HL-60 (cell line): ENCODE results near the gene ASPN.

Experiments used
- GABPA ChIP-seq: IDR thresholded peaks from 2 replicates; pipeline ENCODE4 v1.6.1; 2012; ENCODE audit warnings: low read depth
- POLR2AphosphoS5 ChIP-seq: IDR thresholded peaks from 2 replicates; pipeline ENCODE4 v1.6.1; 2012; ENCODE audit warnings: low read depth
- TF ChIP-seq, protein P1 (sequence below): IDR thresholded peaks from one replicate; pipeline ENCODE4 v1.5.1; 2011; ENCODE audit warnings: low read length, control low read depth, inconsistent platforms; ENCODE audit not compliant: insufficient read depth
- TF ChIP-seq, protein P2 (sequence below): IDR thresholded peaks from 2 replicates; pipeline ENCODE4 v1.6.1; 2012; ENCODE audit warnings: low read depth; ENCODE audit not compliant: insufficient replicate concordance

DNA sequence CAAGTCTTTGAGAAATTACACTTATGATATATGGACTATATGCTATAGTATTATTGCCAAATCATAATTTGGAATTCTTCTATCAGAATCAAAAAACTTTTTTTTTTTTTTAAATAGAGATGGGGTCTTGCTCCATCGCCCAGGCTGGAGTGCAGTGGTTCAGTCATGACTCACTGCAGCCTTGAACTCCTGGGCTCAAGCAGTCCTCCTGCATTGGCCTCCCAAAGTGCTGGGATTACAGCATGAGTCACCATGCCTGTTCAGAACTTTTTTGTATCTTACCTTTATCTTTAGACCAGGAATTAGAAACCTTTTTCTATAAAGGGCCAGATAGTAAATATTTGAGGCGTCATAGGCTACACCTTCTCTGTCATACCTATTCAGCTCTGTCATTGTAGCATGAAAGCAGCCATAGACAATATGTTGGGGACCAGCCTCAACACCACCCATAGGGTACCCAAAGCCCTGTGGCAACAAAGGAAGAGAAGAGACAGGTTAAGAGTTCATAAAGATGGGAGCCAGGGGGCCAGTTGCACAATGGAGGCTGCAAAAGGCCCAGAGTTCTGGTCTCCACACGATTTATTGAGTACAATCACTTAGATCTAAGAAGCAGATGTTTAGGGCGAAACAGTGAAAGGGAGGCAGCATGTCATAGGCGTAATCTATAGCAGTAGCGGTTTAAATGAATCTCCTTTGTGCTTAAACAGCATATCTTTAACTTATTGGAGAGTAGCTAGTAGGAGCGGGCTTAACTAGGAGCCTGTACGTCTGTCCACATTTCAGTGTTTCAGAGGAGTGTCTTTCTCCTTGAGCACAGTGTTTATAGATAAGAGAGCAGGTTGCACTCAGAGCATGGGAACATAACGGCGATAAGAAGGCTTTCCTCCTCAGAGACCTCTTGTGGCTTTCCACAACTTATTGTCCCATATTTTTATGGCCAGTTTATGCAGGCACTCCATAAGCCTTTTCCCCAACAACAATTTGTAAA lies 41.0 kb upstream of the ASPN start:
- TF ChIP-seq, protein P1, sequence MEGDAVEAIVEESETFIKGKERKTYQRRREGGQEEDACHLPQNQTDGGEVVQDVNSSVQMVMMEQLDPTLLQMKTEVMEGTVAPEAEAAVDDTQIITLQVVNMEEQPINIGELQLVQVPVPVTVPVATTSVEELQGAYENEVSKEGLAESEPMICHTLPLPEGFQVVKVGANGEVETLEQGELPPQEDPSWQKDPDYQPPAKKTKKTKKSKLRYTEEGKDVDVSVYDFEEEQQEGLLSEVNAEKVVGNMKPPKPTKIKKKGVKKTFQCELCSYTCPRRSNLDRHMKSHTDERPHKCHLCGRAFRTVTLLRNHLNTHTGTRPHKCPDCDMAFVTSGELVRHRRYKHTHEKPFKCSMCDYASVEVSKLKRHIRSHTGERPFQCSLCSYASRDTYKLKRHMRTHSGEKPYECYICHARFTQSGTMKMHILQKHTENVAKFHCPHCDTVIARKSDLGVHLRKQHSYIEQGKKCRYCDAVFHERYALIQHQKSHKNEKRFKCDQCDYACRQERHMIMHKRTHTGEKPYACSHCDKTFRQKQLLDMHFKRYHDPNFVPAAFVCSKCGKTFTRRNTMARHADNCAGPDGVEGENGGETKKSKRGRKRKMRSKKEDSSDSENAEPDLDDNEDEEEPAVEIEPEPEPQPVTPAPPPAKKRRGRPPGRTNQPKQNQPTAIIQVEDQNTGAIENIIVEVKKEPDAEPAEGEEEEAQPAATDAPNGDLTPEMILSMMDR: no peak
- TF ChIP-seq, protein P2, sequence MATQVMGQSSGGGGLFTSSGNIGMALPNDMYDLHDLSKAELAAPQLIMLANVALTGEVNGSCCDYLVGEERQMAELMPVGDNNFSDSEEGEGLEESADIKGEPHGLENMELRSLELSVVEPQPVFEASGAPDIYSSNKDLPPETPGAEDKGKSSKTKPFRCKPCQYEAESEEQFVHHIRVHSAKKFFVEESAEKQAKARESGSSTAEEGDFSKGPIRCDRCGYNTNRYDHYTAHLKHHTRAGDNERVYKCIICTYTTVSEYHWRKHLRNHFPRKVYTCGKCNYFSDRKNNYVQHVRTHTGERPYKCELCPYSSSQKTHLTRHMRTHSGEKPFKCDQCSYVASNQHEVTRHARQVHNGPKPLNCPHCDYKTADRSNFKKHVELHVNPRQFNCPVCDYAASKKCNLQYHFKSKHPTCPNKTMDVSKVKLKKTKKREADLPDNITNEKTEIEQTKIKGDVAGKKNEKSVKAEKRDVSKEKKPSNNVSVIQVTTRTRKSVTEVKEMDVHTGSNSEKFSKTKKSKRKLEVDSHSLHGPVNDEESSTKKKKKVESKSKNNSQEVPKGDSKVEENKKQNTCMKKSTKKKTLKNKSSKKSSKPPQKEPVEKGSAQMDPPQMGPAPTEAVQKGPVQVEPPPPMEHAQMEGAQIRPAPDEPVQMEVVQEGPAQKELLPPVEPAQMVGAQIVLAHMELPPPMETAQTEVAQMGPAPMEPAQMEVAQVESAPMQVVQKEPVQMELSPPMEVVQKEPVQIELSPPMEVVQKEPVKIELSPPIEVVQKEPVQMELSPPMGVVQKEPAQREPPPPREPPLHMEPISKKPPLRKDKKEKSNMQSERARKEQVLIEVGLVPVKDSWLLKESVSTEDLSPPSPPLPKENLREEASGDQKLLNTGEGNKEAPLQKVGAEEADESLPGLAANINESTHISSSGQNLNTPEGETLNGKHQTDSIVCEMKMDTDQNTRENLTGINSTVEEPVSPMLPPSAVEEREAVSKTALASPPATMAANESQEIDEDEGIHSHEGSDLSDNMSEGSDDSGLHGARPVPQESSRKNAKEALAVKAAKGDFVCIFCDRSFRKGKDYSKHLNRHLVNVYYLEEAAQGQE: no peak
- TF ChIP-seq POLR2AphosphoS5 (no peak), GABPA (no peak)
